GM15510 (cell line): ENCODE measurements around the gene SCCPDH.

Experiments used
- POLR2A ChIP-seq: IDR thresholded peaks from 3 replicates; pipeline ENCODE4 v1.6.1; 2011; ENCODE audit warnings: borderline replicate concordance; ENCODE audit not compliant: insufficient read length; ENCODE audit errors: extremely low read depth

SCCPDH gene

GRCh38 chr1:246798606-246799496, 74.6 kb downstream of the SCCPDH start:
- no peak for TF ChIP-seq POLR2A

DNA sequence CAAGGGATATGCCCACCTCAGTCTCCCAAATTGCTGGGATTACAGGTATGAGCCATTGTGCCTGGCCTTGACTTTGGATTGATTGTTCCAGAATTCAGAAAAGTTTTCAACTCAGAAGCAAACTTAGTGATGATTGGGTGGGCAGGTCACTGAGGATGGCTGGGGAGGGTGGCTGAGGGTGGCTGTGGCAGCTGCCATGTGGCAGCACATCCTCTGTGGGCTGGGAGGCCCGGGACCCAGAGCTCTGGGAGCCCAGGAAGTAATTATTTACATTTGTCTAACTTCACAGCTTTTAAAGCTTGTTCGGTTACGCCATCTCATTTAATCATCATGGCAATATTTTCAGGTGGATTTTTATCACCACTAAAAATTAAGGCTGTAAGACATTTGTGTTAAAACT, 76.1 kb downstream of the SCCPDH start:
- no peak for TF ChIP-seq POLR2A

DNA sequence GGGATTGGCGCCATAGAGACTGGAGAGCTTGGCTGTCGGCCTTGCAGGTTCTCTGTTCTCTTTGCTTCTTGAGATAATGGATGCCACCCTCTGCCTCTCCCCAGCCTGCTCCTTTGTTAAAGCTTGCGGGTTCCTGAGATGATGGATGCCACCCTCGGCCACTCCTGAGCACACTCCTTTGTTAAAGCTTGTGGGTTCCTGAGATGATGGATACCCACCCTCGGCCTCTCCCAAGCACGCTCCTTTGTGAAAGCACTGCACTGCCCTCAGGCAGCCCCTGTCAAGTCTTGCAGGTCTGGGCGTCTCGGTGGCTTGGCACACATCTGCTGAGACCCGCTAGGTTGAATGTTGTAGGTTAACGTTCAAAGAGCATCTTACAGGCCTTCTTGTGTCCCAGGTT, 76.5 kb downstream of the SCCPDH start:
- no peak for TF ChIP-seq POLR2A

DNA sequence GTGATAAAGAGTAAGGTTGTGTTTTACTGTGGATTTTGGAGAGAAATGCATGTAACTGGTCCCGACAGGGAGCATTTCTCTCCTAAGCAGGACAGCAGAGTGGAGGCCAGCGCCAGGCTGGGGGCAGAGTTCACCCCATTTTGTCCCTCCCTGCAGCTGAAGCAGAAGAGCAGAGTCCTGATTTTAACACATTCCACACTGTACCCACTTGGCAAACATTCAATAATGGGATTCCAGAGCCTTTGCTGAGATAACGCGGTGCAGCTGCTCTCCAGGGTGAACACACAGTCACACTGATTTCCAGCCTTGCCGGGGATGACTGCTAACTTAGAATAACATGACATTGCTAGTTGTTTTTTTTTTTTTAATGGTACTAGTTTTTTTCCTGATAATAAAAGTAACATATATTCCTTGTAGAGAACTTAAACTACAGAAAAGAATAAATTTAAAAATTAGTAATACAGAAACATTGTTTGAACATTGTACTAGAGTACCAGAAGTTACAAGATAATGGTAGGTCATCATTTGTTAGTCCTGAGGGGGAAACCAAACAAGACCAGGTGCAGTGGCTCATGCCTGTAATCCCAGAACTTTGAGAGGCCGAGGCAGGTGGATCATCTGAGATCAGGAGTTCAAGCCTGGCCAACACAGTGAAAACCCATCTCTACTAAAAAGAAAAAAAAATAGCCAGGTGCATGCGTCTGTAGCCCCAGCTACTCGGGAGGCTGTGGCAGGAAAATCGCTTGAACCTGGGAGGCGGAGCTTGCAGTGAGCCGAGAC, 77.2 kb downstream of the SCCPDH start:
- no peak for TF ChIP-seq POLR2A

GRCh38 chr1:246803373-246803772, 79.2 kb downstream of the SCCPDH start:
- no peak for TF ChIP-seq POLR2A

DNA sequence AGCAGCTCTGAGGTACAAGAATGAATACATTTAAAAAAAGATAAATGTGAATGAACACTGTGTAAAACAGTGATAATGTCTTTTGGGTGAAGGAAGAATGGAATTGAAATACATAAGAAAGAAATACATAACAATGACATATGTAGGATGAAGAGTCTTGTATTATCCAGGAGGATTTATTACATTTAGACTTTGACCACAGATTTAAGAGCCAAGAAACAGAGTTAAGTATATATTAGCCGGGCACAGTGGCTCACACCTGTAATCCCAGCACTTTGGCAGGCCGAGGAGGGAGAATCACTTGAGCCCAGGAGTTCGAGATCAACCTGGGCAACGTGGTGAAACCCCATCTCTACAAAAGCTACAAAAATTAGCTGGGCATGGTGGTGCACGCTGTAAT, 79.7 kb downstream of the SCCPDH start:
- TF ChIP-seq POLR2A = no peak

DNA sequence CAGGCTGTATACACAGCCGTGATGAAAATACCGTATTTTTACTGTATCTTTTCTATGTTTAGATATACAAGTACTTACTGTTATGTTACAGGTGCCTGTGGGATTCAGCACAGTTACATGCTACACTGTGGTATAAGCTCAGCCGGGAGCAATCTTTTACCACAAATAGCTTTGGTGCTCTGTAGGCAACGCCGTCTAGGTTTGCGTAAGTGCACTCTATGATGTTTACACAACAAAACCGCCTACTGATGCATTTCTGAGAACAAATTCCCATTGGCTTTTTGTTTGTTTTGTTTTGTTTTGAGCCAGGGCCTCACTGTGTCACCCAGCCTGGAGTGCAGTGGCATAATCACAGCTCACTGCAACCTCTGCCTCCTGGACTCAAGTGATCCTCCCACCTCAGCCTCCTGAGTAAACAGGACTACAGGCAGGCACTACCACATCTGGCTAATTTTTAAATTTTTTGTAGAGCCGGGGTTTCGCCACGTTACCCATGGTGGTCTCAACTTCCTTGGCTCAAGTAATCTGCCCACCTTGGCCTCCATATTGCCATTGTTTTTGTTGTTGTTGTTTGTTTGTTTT, 81.0 kb downstream of the SCCPDH start:
- TF ChIP-seq POLR2A = no peak

- TF ChIP-seq POLR2A = no peak
These were observed 85.3 kb downstream of the SCCPDH start for GRCh38 chr1:246809473-246809872.

DNA sequence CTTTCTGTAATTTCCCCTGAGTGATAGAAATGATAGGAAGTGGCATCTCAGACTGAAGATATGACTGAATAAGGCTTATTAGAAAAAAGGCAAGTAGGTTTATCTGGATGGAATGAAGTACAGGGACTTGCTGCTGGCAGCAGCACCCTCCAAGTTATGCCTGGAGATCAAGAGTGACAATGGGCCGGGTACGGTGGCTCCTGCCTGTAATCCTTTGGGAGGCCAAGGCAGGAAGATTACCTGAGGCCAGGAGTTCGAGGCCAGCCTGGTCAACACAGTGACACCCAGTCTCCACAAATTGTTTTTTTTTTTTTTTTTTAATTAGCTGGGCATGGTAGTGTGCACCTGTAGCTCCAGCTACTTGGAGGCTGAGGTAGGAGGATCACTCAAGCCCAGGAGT, 87.8 kb downstream of the SCCPDH start:
- no peak for TF ChIP-seq POLR2A

GRCh38 chr1:246814890-246815289, 90.7 kb downstream of the SCCPDH start:
- TF ChIP-seq POLR2A = no peak

DNA sequence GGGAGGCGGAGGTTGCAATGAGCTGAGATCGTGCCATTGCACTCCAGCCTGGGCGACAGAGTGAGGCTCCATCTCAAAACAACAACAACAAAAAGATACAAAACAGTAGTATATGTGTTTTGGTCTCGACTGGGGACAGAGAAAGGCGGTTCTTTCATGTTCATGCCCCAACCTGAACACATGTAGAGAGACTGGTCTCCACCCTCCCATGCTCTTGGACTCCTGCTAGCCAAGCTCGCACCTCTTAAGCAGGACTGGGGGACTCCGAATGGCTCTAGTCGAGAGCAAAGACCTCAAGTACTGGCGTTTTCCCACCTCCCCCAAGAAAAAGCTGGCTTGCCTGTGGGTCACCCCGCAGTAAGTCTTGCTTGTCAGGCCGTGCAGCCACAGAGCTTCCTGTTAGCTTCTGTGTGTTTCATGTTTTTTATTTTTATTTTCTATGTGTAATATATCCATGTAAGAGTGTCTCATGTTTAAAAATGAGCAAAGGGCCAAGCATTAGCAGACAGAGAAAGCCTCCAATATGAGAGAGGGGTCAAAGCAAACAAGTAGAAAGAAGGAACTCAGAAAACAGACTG, 91.6 kb downstream of the SCCPDH start:
- no peak for TF ChIP-seq POLR2A
